HG03378 (cell line): ENCODE measurements around the gene SIRPB1.
"Not testable (repeated sequence)": the region's sequence is repeated elsewhere in the genome, so short reads cannot be mapped to it uniquely, and the experiment has no call there.

ENCODE experiments used
- ATAC-seq: cut with Tn5 transposase; IDR thresholded peaks from one replicate; pipeline ENCODE4 v1.9.1; 2021; ENCODE audit warnings: mild to moderate bottlenecking, moderate library complexity; ENCODE audit not compliant: unreplicated experiment

The SIRPB1 gene

DNA sequence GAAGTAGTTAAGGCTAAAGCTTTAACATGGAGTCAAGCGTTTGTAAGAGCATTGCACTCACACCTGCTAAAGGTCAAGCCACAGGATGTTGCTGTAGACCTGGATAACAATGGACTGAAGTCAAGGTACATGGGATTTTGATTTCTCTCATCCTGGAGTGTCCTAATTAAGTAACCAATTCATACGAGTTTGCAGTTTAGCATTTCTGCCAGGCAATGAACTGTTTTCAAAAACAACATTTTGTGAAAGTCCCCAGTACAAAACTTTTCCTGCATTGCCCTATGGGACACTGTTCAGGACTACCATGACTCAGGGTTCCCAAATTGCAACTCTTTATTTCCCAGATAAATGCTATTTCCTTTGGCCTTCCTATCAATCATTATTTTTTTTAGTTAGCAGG lies 17.4 kb upstream of the SIRPB1 start:
- ATAC-seq = no peak

DNA sequence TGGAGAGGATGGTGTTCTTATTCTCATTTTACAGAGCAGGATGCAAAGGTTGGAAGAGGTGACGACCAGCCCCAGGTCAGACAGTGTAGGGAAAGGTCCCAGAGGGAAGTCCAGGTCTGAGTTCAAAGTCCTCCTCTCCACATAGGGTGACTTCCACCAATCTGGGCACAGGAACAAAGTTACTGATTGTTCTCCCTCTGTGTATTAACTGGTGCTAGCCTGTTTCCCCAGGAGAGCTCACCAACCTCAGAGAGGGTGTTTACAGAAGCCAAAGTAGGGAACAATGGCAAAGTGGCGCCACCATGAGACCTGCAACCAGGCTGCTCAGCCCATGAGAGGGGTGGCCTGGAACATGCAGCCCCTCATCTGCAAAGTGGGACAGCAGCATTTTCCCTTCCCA lies 16.8 kb upstream of the SIRPB1 start:
- ATAC-seq = no peak

DNA sequence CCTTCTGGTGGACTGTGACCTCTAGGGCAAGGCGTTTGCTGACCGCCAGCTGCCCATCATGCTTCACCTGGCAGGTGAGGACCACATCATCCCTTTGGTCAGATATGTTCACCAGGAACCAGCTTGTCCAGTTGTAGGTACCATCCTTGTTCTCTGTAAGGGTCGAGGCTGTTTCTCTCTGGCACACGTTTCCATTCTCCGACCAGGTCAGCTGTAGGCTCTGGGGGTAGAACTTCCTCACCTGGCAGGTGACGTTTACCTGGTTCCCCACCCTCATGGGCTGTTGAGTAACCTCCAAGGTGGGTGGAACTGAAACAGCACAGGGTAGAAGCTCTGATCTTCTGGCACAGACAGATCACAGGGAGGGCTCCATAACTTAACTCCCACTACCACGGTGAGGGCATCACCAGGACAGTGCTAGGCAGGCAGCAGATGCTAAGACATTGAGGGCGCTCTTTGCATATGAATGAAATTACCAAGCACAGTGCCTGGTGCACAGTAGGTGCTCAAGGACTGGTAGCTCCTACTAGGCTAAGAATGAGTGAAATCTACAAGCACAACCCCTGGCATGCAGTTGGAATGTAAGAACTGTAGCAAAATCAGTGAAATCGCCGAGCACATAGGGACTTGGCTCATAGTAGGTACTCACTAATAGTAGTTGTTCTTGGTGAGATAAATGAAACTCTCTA lies 15.6 kb upstream of the SIRPB1 start:
- no peak for ATAC-seq

DNA sequence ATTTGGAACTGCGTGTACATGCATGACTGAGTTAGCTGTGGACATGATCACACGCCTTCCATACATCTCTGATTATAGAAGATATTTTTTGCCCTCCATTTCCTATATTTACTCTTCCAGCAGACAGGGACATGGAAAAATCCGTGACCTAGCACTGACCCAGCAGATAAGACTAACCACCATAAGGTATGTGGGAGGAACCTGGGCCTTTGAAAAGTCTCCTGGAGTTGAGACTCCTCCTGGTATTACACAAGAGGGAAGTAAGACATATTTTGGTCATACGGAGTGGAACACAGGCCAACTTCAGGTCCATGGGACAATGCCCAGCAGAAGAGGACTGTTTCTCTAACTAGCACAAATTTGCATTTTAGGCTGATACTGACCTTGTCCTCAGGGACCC lies 13.7 kb upstream of the SIRPB1 start:
- no peak for ATAC-seq

DNA sequence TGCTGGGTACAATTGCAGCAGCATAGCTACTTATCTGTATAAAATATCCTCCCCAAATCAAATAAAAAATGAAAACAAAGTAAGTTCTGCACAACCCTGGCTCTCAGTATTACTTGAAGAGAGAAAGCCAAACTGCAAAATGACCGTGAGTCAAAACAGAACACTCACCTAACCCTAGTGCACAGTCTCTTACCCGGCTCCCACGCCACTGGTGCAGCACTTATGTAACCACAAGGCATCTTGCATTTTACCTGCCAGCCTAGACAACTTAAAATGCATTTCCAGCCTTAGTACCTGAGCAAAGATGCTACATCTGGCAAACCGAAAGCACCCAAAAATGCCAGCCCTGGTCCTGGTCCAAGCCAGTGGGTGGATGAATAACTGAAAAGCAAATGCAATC lies 12.4 kb upstream of the SIRPB1 start:
- no peak for ATAC-seq

DNA sequence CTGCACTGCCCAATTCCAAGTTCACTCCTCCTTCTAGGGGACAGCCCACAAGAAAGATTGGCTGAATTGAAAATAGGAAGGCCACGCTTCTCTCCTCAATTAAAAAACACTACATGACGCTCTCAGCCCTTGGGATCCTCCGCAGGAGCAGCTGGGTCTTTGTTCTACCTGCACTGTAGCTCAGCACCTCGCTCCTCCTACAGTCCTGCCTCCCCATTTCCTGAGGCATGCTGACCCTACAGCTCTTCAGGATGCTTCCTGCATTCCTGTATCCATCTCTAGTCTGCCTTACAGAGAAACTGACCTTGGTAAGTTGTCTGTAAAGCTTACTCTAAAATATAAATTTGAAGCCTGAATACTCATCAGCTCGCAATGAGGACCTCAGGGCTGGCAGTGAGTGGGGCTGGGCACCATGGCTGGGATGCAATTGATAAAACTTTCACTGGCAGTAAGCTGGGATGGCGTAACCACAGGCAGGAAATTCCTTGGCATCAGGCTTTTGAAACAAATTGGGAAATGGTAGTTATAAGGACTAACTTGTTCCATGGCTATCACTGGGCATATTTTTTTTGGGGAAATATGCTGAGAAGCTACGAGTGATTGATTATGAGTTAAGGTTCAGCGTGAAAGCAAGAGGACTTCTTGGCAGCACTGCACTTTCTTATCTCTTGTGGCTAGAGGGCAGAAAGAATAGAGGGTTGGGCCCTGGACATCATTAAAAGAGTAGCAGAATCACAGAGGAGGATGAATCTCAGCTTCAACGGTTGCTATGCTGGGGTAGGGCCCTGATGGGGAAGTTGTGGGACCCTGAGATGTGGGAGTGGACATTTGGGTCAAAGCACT lies 11.7 kb upstream of the SIRPB1 start:
- ATAC-seq = no peak

DNA sequence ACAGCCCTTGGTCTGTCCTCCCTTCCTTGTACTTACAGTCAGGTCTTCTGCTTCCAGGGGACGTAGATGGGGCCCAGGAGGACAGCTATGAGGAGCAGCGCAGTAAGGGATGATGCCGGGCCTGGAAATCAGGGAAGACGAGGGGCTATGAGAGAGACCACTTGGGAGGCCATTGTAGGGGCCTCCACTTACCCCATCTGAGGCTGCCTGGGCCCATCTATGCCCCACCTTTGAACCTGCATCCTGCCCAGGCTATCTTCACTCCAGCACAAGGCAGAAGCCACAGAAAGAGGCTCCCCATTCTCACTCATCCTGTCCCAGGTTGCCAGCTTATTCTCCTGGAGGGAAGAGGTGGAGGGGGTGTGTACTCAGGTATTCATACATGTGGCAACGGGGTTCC lies 10.4 kb upstream of the SIRPB1 start:
- no peak for ATAC-seq

DNA sequence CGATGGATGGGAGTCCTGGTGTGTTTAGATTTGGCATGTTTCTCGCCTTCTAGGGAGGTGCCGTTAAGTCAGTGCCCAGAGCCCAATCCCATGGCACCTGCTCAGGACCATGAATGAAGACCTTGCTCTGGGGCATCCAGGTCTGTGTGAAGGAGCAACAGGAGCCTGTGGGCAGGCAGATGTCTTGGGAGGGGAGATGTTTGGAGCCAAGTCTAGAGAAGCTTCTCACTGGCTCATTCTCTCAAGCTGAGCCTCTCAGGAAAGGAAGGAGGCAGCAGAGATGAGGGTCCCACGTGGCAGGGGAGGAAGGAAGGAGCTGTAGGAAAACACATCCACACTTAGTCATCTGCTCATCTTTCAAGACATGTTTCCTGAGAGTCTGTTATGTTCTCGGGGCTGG lies 9.5 kb upstream of the SIRPB1 start:
- ATAC-seq = no peak

DNA sequence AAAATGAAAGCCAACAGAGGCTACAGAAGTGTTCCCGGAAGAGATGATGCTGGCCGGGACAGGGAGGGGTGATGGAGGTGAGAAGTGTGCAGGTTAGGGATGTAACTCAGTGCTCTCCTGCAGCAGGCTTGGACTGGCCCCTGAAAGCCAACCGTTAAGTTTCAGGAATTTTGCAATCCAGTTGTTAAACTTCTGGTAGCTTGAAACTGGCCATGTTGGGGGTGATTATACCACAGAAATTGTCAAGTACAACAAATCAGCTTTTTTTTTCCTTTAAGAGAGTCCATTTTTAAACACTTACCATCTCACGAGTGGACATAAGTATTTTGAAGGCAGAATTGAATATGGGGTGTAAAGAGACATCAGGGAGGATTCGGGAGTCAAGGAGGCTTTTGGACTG lies 8.8 kb upstream of the SIRPB1 start:
- ATAC-seq = no peak

DNA sequence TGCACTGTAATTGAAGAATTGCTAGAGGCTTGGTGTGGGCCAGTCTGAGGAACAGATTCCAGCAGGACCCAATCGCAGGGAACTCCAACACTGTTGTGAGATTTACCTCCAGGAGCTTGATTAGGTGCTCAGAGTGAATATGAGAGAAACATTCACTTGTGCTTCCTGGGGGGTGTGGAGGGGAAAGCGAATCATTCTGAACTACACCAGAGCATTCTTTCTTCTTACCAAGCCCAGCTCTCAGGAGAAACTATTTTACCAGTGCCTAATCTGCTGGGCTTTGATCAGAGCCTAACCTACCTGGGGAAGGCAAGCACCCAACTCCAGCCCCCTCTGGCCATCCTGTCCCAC lies 7.4 kb upstream of the SIRPB1 start:
- no peak for ATAC-seq

DNA sequence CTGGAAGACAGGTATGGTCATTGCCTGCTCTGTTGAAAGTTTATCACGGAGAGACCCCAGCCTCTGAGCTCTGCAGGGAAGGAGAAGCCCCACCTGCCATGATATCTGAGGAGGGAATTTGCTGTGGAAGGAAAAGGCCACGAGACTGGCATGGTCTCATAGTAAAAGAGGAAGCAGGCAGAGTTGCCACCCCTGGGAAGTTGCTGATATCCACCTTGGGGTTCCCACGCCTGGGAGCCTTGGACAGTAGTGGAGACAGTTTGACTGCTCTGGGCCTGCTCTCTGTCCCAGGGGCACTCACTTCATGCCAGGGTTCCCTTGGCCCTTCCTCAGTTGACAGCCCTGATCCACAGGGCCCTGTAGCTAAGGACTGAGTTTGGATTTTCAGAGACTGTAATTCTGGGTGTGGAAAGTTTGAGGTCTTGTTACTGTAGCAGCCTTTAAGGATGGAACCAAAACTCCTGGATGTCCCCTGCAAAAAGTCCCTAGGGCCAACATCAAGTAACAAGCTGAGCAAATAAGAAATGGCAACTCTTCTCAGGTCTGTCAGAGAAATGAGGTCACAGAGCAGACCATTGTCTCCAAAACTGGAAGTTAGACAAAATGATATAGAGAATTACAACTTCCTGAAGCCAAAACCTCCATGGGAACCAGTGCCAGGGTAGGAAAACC lies 6.9 kb upstream of the SIRPB1 start:
- ATAC-seq = no peak

DNA sequence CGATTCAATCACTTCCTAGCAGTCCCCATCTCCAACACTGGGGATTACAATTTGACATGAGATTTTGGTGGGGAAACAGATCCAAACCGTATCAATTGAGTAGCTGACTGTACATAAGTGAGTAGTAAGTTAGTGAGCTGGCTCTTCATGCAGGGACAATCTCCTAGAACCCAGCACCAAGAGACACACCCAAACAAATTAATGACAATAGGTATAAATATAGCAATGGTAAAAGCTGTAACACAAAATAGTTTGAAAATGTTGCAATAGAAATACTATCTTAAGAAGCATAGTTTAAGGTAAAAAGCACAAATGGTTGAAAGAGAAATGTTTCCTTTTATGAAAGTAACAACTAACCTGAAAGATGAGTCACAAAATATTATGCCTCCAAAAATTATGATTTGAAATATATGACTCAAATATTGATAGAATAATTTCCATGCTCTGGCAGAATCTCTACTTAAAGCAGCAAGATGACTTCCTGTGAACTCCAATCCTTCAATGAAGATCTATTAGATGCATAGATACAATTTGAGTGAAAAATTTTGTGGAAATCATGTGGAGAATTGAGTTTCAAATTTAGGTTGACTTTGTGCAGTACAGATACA lies 5.4 kb upstream of the SIRPB1 start:
- ATAC-seq = no peak

DNA sequence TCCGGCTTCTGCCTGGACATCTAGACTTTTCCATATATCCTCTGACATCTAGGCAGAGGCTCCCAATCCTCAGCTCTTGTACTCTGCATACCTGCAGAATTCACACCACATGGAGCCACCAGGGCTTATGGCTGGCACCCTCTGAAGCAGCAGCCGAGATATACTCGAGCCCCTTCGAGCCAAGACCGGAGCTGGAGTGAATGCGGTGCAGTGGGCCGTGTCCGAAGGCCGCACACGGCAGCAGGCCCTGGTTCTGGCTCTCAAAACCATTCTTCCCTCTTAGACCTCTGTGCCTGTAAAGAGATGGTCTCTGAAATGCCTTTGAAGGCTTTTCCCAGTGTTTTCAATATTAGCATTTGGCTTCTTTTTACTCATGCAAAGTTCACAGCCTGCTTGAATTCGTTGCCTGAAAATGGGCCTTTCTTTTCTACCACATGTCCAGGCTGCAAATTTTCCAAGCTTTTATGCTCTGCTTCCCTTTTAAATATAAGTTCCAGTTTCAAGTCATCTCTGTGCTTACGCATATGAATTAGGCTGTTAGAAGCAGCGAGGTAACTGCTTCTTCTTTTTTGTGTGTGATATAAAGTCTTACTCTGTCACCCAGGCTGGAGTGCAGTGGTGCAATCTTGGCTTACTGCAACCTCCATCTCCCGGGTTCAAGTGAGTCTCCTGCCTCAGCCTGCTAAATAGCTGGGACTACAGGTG lies 3.8 kb upstream of the SIRPB1 start:
- no peak for ATAC-seq

DNA sequence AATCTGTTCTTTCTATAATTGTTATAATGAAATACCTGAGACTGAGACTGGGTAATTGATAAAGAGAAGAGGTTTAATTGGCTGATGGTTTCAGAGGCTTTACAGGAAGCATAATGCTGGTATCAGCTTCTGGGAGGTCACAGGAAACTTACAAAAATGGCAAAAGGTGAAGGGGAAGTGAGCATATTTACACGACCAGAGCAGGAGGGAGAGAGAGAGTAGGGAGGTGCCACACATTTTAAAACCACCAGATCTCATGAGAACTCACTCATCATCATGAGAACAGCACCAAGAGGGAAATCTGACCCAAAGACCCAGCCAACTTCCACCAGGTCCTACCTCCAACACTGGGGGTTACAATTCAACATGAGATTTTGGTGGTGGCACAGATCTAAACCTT lies 2.6 kb upstream of the SIRPB1 start:
- ATAC-seq = no peak

DNA sequence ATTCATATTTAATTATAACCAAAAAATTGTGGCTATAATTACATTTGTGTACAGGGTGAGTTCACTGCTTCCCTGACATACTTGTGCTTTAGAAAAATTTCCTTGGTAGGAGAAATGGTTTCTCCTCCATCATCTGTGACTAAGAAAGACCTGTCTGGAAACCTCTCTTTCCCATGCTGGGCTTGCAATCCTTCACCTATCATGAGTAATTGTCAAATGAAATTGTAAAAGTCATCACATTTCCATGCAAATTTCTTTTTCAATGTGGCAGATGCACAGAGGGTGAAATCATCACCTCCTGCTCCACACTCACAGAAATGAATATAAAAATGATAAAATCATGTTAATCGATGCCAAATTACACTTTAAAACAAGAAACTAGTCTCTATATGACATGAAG lies 1.5 kb upstream of the SIRPB1 start:
- ATAC-seq = no peak

DNA sequence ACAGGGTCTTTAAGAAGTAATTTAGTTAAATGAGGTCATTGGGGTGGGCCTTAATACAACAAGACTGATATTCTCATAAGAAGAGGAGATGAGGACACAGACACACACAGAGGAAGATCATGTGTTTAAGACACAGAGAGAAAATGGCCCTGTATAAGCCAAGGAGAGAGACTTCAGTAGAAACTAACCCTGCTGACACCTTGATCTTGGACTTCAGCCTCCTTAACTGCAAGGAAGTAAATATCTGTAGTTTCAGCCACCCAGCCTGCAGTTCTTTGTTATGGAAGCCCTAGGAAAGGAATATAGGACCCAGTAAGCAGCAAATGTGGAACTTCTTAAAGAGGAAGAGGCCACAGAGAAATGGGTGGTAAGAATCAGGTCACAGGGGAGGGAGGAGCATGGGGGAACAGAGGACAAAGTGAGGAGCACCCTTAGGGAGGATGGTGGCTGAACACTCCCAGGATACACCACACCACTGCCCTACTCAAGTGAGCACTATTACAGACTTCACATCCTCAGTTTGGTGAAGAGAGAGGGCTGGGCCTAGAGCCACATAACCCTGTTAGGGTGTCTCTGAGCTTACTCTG lies 762 bp downstream of the SIRPB1 start:
- no peak for ATAC-seq

DNA sequence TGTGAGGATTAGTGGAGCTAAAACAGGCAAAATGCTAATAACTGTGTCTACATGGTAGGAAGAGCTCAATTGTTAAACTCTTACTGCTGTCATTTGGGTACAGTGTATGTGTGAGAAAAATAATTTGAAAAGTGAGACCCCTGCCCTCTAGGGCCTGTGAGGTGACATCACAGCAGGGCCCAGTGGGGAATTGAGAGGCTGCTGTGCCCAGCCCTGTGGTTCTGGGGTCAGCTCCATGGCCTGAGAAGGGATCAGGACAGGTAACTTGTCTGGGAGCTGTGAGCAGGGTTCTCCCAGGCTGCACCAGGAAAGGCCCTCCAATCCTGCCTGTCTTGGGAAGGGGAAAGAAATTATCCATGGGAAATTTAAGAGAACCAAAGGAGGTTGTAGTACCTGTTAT lies 1.3 kb downstream of the SIRPB1 start:
- no peak for ATAC-seq

DNA sequence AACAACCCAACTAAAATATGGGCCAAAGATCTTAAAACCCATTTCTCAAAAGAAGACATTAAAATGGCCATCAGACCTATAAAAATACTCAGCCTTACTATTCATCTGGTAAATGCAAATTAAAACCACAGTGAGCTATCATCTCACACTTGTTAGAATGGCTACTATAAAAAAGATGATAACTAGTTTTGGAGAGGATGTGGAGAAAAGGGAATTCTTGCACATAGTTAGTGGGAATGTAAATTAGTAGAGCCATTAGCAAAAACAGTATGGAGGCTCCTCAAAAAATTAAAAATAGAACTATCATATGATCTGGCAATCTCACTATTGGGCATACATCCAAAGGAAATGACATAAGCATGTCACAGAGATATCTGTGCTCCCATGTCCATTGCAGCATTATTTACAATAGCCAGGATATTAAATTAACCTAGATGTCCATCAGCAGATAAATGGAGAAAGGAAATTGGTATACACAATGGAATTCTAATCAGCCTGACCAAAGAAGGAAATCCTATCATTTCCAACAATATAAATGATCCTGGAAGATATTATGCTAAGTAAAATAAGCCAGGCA lies 2.9 kb downstream of the SIRPB1 start:
- no peak for ATAC-seq

DNA sequence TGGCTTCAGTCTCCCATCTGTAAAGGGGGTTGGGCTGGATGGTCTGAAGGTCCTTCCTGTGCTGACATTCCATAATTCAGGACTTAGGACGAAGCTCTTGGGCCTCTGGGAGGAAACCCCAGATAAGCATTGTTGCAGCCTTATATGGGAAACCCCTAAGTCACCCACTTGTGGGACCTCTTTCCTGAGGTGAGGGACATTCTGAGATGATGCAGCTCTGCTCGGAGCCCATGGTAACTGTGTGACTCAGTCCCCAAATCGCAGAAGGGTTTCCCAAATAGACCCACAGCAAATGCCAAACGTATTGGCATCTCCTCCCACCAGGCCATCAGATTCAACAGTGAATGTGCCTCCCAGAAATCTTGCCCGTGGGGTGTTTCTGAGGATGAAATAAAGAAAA lies 9.4 kb downstream of the SIRPB1 start:
- not testable (repeated sequence) for ATAC-seq

DNA sequence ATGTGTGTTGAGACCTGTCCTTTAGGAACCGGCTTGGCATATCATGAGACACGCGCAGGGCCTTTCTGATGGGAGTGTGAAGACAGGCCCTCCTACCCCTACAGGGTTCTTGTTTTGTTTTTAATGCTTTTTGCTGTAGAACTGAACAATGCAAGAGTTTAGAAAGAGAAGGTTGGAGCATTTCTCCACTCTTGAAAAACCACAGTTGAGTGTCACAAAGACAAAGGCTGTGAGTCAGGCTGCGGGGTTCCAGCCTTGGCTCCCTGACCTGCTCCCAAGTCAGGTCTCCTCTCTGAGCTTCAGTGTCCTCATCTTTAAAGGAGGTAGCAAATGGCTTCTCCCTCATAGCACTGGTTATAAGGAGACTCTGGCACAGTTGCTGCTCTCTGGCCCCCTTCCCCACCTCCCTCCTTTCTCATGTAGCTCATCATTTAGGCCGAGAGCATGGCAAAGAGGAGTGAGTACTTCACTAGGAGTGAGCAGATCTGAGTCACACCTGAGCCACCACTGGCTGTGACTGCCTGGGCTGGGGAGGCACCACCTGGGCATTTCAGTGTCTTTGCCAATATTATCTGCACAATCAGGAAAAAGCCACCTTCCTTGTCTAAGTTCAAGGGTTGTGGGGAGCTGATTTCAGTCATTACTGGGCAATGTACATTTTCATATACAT lies 11.0 kb downstream of the SIRPB1 start:
- not testable (repeated sequence) for ATAC-seq
